K562 (cell line): Measurements from ENCODE around the gene NTN3. TPM values are rescaled to one million over a fixed set of nuclear protein-coding genes. Genes with fewer than 3 reads are reported as not detected.

Experiments used
- ADNP ChIP-seq: fragments of 200-800 bp; sonication (Bioruptor generic); IDR thresholded peaks from 2 replicates; pipeline ENCODE4 v1.6.1; 2016; ENCODE audit warnings: missing genetic modification characterization, missing compliant biosample characterization
- ASH1L ChIP-seq: fragments of 450-650 bp; IDR thresholded peaks from 2 replicates; pipeline ENCODE4 v1.6.1; 2018; ENCODE audit warnings: borderline replicate concordance, mild to moderate bottlenecking, low read depth; ENCODE audit not compliant: partially characterized antibody
- BCLAF1 ChIP-seq, 2 experiments: fragments of 450-650 bp in 1 of 2; IDR thresholded peaks; 2 replicates each; pipeline ENCODE4 v1.6.1; 2011 to 2017; ENCODE audit warnings: low read depth in 2 of 2, antibody characterized with exemption in 1 of 2, borderline replicate concordance in 1 of 2, low read length in 1 of 2, mild to moderate bottlenecking in 1 of 2, mixed read lengths in 1 of 2; ENCODE audit not compliant: control insufficient read depth in 1 of 2
- CHD2 ChIP-seq: IDR thresholded peaks from 2 replicates; pipeline ENCODE4 v1.6.1; 2011; ENCODE audit warnings: low read depth, low read length
- CREBBP ChIP-seq: IDR thresholded peaks from one replicate; pipeline ENCODE4 v1.6.1; 2012; ENCODE audit warnings: low read depth, mild to moderate bottlenecking, control low read depth, inconsistent platforms, low read length
- CXXC5 ChIP-seq: fragments of 250-450 bp; sonication (Bioruptor Pico); IDR thresholded peaks from 2 replicates; pipeline ENCODE4 v1.8.0; 2022; ENCODE audit warnings: inconsistent platforms, mild to moderate bottlenecking, moderate library complexity
- DACH1 ChIP-seq: fragments of 450-650 bp; IDR thresholded peaks from 2 replicates; pipeline ENCODE4 v1.6.1; 2018; ENCODE audit not compliant: partially characterized antibody
- ERF ChIP-seq: fragments of 450-650 bp; formaldehyde crosslinking; IDR thresholded peaks from 2 replicates; pipeline ENCODE4 v1.4.0; 2020; ENCODE audit warnings: mild to moderate bottlenecking, mixed read lengths
- IRF9 ChIP-seq: fragments of 450-650 bp; IDR thresholded peaks from 2 replicates; pipeline ENCODE4 v1.6.1; 2016; ENCODE audit warnings: missing biosample characterization, missing genetic modification characterization
- MYC ChIP-seq, 2 experiments: fragments of 250-450 bp in 1 of 2; sonication (Bioruptor Pico) in 1 of 2; IDR thresholded peaks; 2 replicates each; pipeline versions ENCODE4 v1.5.1 to v1.6.1; 2012 to 2021; ENCODE audit warnings: low read depth in 2 of 2, borderline replicate concordance in 1 of 2, improper control_type of control experiment in 1 of 2, low read length in 1 of 2, mild to moderate bottlenecking in 1 of 2, moderate library complexity in 1 of 2
- MYNN ChIP-seq, 2 experiments: sonication (generic); formaldehyde crosslinking in 1 of 2; IDR thresholded peaks; 2 replicates each; pipeline versions ENCODE4 v1.5.0 to v1.6.1; 2016 to 2020; ENCODE audit warnings: antibody characterized with exemption in 1 of 2, missing genetic modification reagents in 1 of 2
- NCOA2 ChIP-seq, 2 experiments: fragments of 450-650 bp; IDR thresholded peaks; 2 replicates each; pipeline ENCODE4 v1.6.1; 2018; ENCODE audit warnings: mild to moderate bottlenecking in 2 of 2, moderate library complexity in 1 of 2; ENCODE audit not compliant: partially characterized antibody in 2 of 2
- PCBP2 ChIP-seq: fragments of 200-400 bp; formaldehyde crosslinking; IDR thresholded peaks from 2 replicates; pipeline ENCODE4 v1.6.1; 2018; ENCODE audit warnings: low read length, low read depth, mild to moderate bottlenecking, moderate library complexity; ENCODE audit not compliant: poor library complexity, severe bottlenecking
- RB1 ChIP-seq: fragments of 450-650 bp; IDR thresholded peaks from 2 replicates; pipeline ENCODE4 v1.6.1; 2017; ENCODE audit warnings: low read depth, mild to moderate bottlenecking
- RBFOX2 ChIP-seq: fragments of 200-400 bp; formaldehyde crosslinking; IDR thresholded peaks from 2 replicates; pipeline ENCODE4 v1.6.1; 2017; ENCODE audit warnings: low read depth, mild to moderate bottlenecking, low read length, moderate library complexity
- SMC3 ChIP-seq: conservative IDR thresholded peaks from 2 replicates; pipeline ENCODE4 v1.6.1; 2011; ENCODE audit warnings: low read depth, low read length, improper control_type of control experiment; ENCODE audit not compliant: insufficient read depth
- TEAD2 ChIP-seq: fragments of 450-650 bp; IDR thresholded peaks from 2 replicates; pipeline ENCODE4 v1.6.1; 2016; ENCODE audit warnings: missing genetic modification characterization, control low read depth, missing compliant biosample characterization
- TEAD4 ChIP-seq, 2 experiments: sonication (generic) in 1 of 2; formaldehyde crosslinking in 1 of 2; IDR thresholded peaks; 2 replicates each; pipeline versions ENCODE4 v1.6.1 to v1.8.0; 2012 to 2022; ENCODE audit warnings: borderline replicate concordance in 1 of 2, inconsistent platforms in 1 of 2, low read length in 1 of 2, mild to moderate bottlenecking in 1 of 2, missing genetic modification reagents in 1 of 2
- THAP12 ChIP-seq: fragments of 250-450 bp; sonication (Bioruptor Pico); IDR thresholded peaks from 2 replicates; pipeline ENCODE4 v1.9.0; 2021; ENCODE audit warnings: mild to moderate bottlenecking, inconsistent platforms
- ZNF165 ChIP-seq: fragments of 250-450 bp; sonication (Bioruptor Pico); IDR thresholded peaks from 2 replicates; pipeline ENCODE4 v1.4.0; 2020; ENCODE audit warnings: borderline replicate concordance
- polyA plus RNA-seq, 8 experiments: library from polyadenylated mRNA; depleted of rRNA in 4 of 8; stranded (reverse) in 5 of 8; unstranded in 3 of 8; fragments of >200 nt; fragmentation: Nextera tagmentation in 2 of 8; fragmentation: Illumina TruSeq in 1 of 8; extraction: Ambion mirVana in 2 of 8; extraction: Trizol in 1 of 8; gene quantifications; 2 replicates each; pipeline versions ENCODE4 v1.2.1 to v1.2.3, GENCODE V29; 2011 to 2014; ENCODE audit warnings: inconsistent platforms in 1 of 8, missing spikeins in 1 of 8
- total RNA-seq, 7 experiments: library from RNA; depleted of rRNA in 6 of 7; stranded (reverse); fragments of >200 nt in 6 of 7; fragmentation: Illumina TruSeq in 2 of 7; extraction: Trizol in 2 of 7; gene quantifications; 2 replicates each; pipeline versions ENCODE4 v1.2.1 to v1.2.3, GENCODE V29; 2011 to 2021; ENCODE audit warnings: low replicate concordance in 1 of 7

NTN3 gene
- total and polyA plus RNA-seq, 9 of the 15 experiments (the other 6 are each of a cell fraction or from before 2014, with no cell fraction given), result not detected

- TF ChIP-seq IRF9 (tag) (no peak), PCBP2 (no peak), RB1 (peak; percentile 91; the same call in 1 of the 2 replicates), CREBBP (no peak), CHD2 (peak; percentile 91), ERF (CRISPR knock-in tag) (0 out of 2 replicates have a peak, but pooled peaks have one; percentile 50), ZNF165 (no peak), CXXC5 (peak; percentile 78), SMC3 (no peak), ASH1L (no peak), TEAD2 (tag) (no peak), DACH1 (peak; percentile 48), MYNN (IDR thresholded peaks at IDR 0.05) (peak; percentile 92), MYNN (CRISPR knock-in tag; IDR thresholded peaks at IDR 0.05) (no peak), MYC (IDR thresholded peaks at IDR 0.05; ENCODE audit: low read depth, low read length) (peak; percentile 67; the same call in 1 of the 2 replicates), MYC (CRISPR knock-in tag; IDR thresholded peaks at IDR 0.05; ENCODE audit: borderline replicate concordance, low read depth) (no peak), NCOA2 (IDR thresholded peaks at IDR 0.05; ENCODE audit: partially characterized antibody in 2 of 2) (no peak), BCLAF1 (IDR thresholded peaks at IDR 0.05; ENCODE audit: borderline replicate concordance in 1 of 2, control insufficient read depth in 1 of 2, low read depth in 2 of 2, low read length in 1 of 2) (peak in 1 of 2 experiments; percentile 43; a peak in 1 of 4 replicates), ADNP (tag) (no peak), THAP12 (0 out of 2 replicates have a peak, but pooled peaks have one; percentile 26), RBFOX2 (peak; percentile 73), TEAD4 (IDR thresholded peaks at IDR 0.05; ENCODE audit: low read length) (peak; percentile 26; the same call in 1 of the 2 replicates), TEAD4 (CRISPR knock-in tag; IDR thresholded peaks at IDR 0.05; ENCODE audit: borderline replicate concordance) (no peak)
These were observed 49.1 kb downstream of the NTN3 start, which contains the start of gene AMDHD2 (continued) for GRCh38 chr16:2520097-2520783.
